ENCODE measurements around the gene RBMS1. TPM values are rescaled to one million over a fixed set of nuclear protein-coding genes. Genes with fewer than 3 reads are reported as not detected.

RBMS1 gene
- polyA plus RNA-seq, 1 donor from 2014 or later: 8.4 TPM

DNA sequence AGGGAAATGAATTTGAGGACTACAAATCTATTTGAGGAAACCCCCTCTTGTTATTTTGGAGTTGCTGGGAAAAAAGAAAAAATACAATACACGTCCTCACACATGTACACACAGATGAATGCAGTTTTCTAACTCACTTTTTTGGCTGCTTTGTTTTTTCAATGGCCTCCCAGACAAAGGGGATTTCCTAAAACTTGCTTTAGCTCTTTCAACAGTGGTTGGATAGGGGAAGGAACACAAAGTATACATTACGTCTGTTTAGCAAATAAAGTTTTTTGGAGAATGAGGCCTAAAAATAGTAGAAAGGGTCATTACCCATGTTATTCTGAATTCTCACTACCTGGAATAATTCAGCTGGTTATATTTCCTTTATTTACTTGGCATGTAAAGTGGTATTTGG lies 168.2 kb downstream of the RBMS1 start:
- no peak overlapping the region for H2AFZ ChIP-seq (ENCODE audit: low read depth, low read length)
- H3K27me3 ChIP-seq (ENCODE audit: insufficient read depth, low read depth, low read length): peaks cover 37% of the 10 kb centered on the region
- no peak overlapping the region for H3K4me2 ChIP-seq (ENCODE audit: low read length)
- no peaks in the 10 kb centered on the region for H3K36me3 ChIP-seq (ENCODE audit: insufficient read depth, low read length)
- H3K9me2 ChIP-seq (ENCODE audit: insufficient read depth, low read length): no peaks in the 10 kb centered on the region
- TF ChIP-seq SMC3 (conservative IDR thresholded peaks at IDR 0.05; ENCODE audit: poor library complexity): no peak
- no peak for TF ChIP-seq CTCF (IDR thresholded peaks at IDR 0.05; ENCODE audit: poor library complexity, severe bottlenecking)
- TF ChIP-seq RAD21 (conservative IDR thresholded peaks at IDR 0.05): no peak
- no peak for TF ChIP-seq POLR2AphosphoS5 (IDR thresholded peaks at IDR 0.05)
- TF ChIP-seq TAF1 (IDR thresholded peaks at IDR 0.05; ENCODE audit: low read depth): no peak
- TF ChIP-seq MXI1 (conservative IDR thresholded peaks at IDR 0.05; ENCODE audit: poor library complexity, severe bottlenecking): no peak
- TF ChIP-seq EZH2 (IDR thresholded peaks at IDR 0.05; ENCODE audit: borderline replicate concordance, insufficient read depth, low read length, poor library complexity, severe bottlenecking): no peak
- TF ChIP-seq EP300 (conservative IDR thresholded peaks at IDR 0.05; ENCODE audit: poor library complexity, severe bottlenecking): no peak
- TF ChIP-seq, protein P1, sequence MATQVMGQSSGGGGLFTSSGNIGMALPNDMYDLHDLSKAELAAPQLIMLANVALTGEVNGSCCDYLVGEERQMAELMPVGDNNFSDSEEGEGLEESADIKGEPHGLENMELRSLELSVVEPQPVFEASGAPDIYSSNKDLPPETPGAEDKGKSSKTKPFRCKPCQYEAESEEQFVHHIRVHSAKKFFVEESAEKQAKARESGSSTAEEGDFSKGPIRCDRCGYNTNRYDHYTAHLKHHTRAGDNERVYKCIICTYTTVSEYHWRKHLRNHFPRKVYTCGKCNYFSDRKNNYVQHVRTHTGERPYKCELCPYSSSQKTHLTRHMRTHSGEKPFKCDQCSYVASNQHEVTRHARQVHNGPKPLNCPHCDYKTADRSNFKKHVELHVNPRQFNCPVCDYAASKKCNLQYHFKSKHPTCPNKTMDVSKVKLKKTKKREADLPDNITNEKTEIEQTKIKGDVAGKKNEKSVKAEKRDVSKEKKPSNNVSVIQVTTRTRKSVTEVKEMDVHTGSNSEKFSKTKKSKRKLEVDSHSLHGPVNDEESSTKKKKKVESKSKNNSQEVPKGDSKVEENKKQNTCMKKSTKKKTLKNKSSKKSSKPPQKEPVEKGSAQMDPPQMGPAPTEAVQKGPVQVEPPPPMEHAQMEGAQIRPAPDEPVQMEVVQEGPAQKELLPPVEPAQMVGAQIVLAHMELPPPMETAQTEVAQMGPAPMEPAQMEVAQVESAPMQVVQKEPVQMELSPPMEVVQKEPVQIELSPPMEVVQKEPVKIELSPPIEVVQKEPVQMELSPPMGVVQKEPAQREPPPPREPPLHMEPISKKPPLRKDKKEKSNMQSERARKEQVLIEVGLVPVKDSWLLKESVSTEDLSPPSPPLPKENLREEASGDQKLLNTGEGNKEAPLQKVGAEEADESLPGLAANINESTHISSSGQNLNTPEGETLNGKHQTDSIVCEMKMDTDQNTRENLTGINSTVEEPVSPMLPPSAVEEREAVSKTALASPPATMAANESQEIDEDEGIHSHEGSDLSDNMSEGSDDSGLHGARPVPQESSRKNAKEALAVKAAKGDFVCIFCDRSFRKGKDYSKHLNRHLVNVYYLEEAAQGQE (IDR thresholded peaks at IDR 0.05; ENCODE audit: borderline replicate concordance): no peak
- H3K79me2 ChIP-seq (replicated peaks; ENCODE audit: insufficient read depth, low read length): no peaks in the 10 kb centered on the region
- H3K9me3 ChIP-seq (ENCODE audit: low read length): no peaks in the 10 kb centered on the region
- H4K20me1 ChIP-seq (ENCODE audit: insufficient read depth): no peaks in the 10 kb centered on the region
- no peak overlapping the region for H3K9ac ChIP-seq (ENCODE audit: low read length)
- no peak overlapping the region for H3K4me3 ChIP-seq (ENCODE audit: low read length)
- no peak overlapping the region for H3K27ac ChIP-seq (ENCODE audit: low read length)
- no peaks in the 10 kb centered on the region for H3F3A ChIP-seq (ENCODE audit: insufficient read depth, low read length, poor library complexity, severe bottlenecking)

DNA sequence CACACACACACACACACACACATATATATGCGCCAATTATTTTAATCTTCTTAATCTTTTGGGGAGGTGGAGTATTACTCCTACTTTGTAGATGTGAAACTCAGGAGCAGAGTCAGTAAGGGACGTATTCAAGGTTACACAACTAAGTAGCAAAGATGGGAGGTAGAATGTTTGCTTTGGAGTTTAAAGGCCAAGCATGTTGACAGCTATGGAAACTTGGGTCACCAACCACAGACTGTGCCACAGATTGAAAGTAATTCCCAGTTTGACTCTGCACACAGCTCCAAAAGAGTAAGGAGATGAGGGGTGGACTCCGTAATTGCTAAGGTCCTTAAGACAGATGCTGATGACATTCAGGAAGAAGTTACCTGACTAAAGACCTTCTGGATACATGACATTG lies 168.7 kb downstream of the RBMS1 start:
- Histone ChIP-seq H3K79me2 (replicated peaks; ENCODE audit: insufficient read depth, low read length) (no peaks in the 10 kb centered on the region), H3K36me3 (ENCODE audit: insufficient read depth, low read length) (no peaks in the 10 kb centered on the region), H3K4me3 (ENCODE audit: low read length) (no peak overlapping the region), H3K27me3 (ENCODE audit: insufficient read depth, low read depth, low read length) (peaks cover 41% of the 10 kb centered on the region), H3K9me3 (ENCODE audit: low read length) (no peaks in the 10 kb centered on the region), H2AFZ (ENCODE audit: low read depth, low read length) (no peak overlapping the region), H4K20me1 (ENCODE audit: insufficient read depth) (no peaks in the 10 kb centered on the region), H3F3A (ENCODE audit: insufficient read depth, low read length, poor library complexity, severe bottlenecking) (no peaks in the 10 kb centered on the region), H3K27ac (ENCODE audit: low read length) (no peak overlapping the region), H3K9me2 (ENCODE audit: insufficient read depth, low read length) (no peaks in the 10 kb centered on the region), H3K9ac (ENCODE audit: low read length) (no peak overlapping the region), H3K4me2 (ENCODE audit: low read length) (no peak overlapping the region)
- no peak for TF ChIP-seq RAD21 (conservative IDR thresholded peaks at IDR 0.05)
- no peak for TF ChIP-seq EP300 (conservative IDR thresholded peaks at IDR 0.05; ENCODE audit: poor library complexity, severe bottlenecking)
- TF ChIP-seq MXI1 (conservative IDR thresholded peaks at IDR 0.05; ENCODE audit: poor library complexity, severe bottlenecking): no peak
- no peak for TF ChIP-seq SMC3 (conservative IDR thresholded peaks at IDR 0.05; ENCODE audit: poor library complexity)
- TF ChIP-seq, protein P1 (IDR thresholded peaks at IDR 0.05; ENCODE audit: borderline replicate concordance): no peak
- TF ChIP-seq EZH2 (IDR thresholded peaks at IDR 0.05; ENCODE audit: borderline replicate concordance, insufficient read depth, low read length, poor library complexity, severe bottlenecking): no peak

Measured in neural cell (in vitro differentiated cells).